ENCODE data around the gene PRKCZ. TPM values are rescaled to one million over a fixed set of nuclear protein-coding genes. Genes with fewer than 3 reads are reported as not detected.

The PRKCZ gene
- total RNA-seq, 2 experiments from 2014 or later = 17.8 to 19.0 TPM

- Mint-ChIP-seq H3K36me3 (ENCODE audit: low read depth) (peaks cover 4% of the 10 kb centered on the region), H3K9me3 (no peaks in the 10 kb centered on the region), H3K27ac (no peak overlapping the region), H3K4me1 (ENCODE audit: low read depth) (peaks cover 31% of the 10 kb centered on the region), H3K4me3 (no peak overlapping the region), H3K27me3 (no peaks in the 10 kb centered on the region)
- Histone ChIP-seq H3K36me3 (ENCODE audit: insufficient read depth, low read length) (no peaks in the 10 kb centered on the region), H3K4me1 (ENCODE audit: insufficient read depth, low read length) (peaks cover 38% of the 10 kb centered on the region), H3K27ac (ENCODE audit: low read depth in 1 of 2, low read length in 2 of 2) (no peak overlapping the region), H3K27me3 (ENCODE audit: control insufficient read depth in 1 of 2, insufficient read depth in 2 of 2, low read length in 2 of 2) (no peaks in the 10 kb centered on the region), H3K9me3 (ENCODE audit: control insufficient read depth in 1 of 2, insufficient read depth in 1 of 2, low read length in 2 of 2) (no peaks in the 10 kb centered on the region), H3K4me3 (ENCODE audit: low read length) (no peak overlapping the region)
- intact Hi-C loops (cut with DNase I, micrococcal nuclease) = loop anchor here (5.0 to 10.0 kb wide), 5 partner anchors 65 to 415 kb away; partner anchors contain the start of genes CALML6 (in 1 of the 2), FAAP20 (in 1 of the 2), PRKCZ (in 1 of the 2) and TMEM52 (in 1 of the 2)
- DNase-seq (no peak), ATAC-seq (ENCODE audit: poor library complexity) (no peak)
- ChIA-PET CTCF (no interaction called here), POLR2A (no interaction called here)
- no peak for TF ChIP-seq CTCF (IDR thresholded peaks at IDR 0.05)
Measured at GRCh38 chr1:2130156-2130555, 79.9 kb downstream of the PRKCZ start.

GRCh38 chr1:2130871-2131289, 80.7 kb downstream of the PRKCZ start:
- no peaks in the 10 kb centered on the region for H3K9me3 ChIP-seq (ENCODE audit: control insufficient read depth in 1 of 2, insufficient read depth in 1 of 2, low read length in 2 of 2)
- peaks cover 35% of the 10 kb centered on the region for H3K4me1 ChIP-seq (ENCODE audit: insufficient read depth, low read length)
- no peak for DNase-seq
- Mint-ChIP-seq H3K27me3 (no peaks in the 10 kb centered on the region), H3K9me3 (no peaks in the 10 kb centered on the region), H3K4me3 (peak overlapping the region; percentile 42), H3K36me3 (ENCODE audit: low read depth) (peaks cover 4% of the 10 kb centered on the region), H3K27ac (no peak overlapping the region), H3K4me1 (ENCODE audit: low read depth) (peaks cover 31% of the 10 kb centered on the region)
- intact Hi-C loops (cut with DNase I, micrococcal nuclease) = loop anchor here (5.0 to 10.0 kb wide), 5 partner anchors 64 to 414 kb away; partner anchors contain the start of genes CALML6 (in 1 of the 2), FAAP20 (in 1 of the 2), PRKCZ (in 1 of the 2) and TMEM52 (in 1 of the 2)
- H3K27me3 ChIP-seq (ENCODE audit: control insufficient read depth in 1 of 2, insufficient read depth in 2 of 2, low read length in 2 of 2) = no peaks in the 10 kb centered on the region
- peaks cover 2% of the 10 kb centered on the region for H3K36me3 ChIP-seq (ENCODE audit: insufficient read depth, low read length)
- H3K4me3 ChIP-seq (ENCODE audit: low read length) = no peak overlapping the region
- no peak overlapping the region for H3K27ac ChIP-seq (ENCODE audit: low read depth in 1 of 2, low read length in 2 of 2)
- TF ChIP-seq CTCF (IDR thresholded peaks at IDR 0.05) = no peak
- ATAC-seq (ENCODE audit: poor library complexity) = no peak
- CTCF ChIA-PET = interaction anchor here (0.9 kb wide), 1 partner anchor 9 kb away, joined by 3 read pairs; no protein-coding TSS in a partner anchor
- POLR2A ChIA-PET = no interaction called here

GRCh38 chr1:2132222-2133038, 82.2 kb downstream of the PRKCZ start:
- peak overlapping the region; percentile 70 for H3K4me3 ChIP-seq (ENCODE audit: low read length)
- DNase-seq = peak in 4 of 14 experiments; percentile 11 to 63 (median 50)
- ChIA-PET POLR2A (interaction anchor here (1.0 to 2.3 kb wide), 6 partner anchors 17 to 259 kb away, joined by 3 to 12 read pairs (median 4); partner anchors contain the start of genes FAAP20, MORN1 and RER1), CTCF (interaction anchor here (0.5 to 1.5 kb wide), 3 partner anchors 31 to 80 kb away, joined by 3 read pairs; no protein-coding TSS in a partner anchor)
- ATAC-seq (ENCODE audit: poor library complexity) = no peak
- H3K27me3 ChIP-seq (ENCODE audit: control insufficient read depth in 1 of 2, insufficient read depth in 2 of 2, low read length in 2 of 2) = no peaks in the 10 kb centered on the region
- intact Hi-C loops (cut with DNase I, micrococcal nuclease) = loop anchor here (1.0 to 10.0 kb wide), 7 partner anchors 16 to 412 kb away; partner anchors contain the start of genes CALML6 (in 1 of the 2), FAAP20 (in 1 of the 2), PRKCZ (in 1 of the 2) and TMEM52 (in 1 of the 2)
- no peak for TF ChIP-seq CTCF (IDR thresholded peaks at IDR 0.05)
- H3K27ac ChIP-seq (ENCODE audit: low read depth in 1 of 2, low read length in 2 of 2) = peak overlapping the region; percentile 65 to 91
- peaks cover 25% of the 10 kb centered on the region for H3K4me1 ChIP-seq (ENCODE audit: insufficient read depth, low read length)
- Mint-ChIP-seq H3K4me1 (ENCODE audit: low read depth) (peaks cover 33% of the 10 kb centered on the region), H3K4me3 (peak overlapping the region; percentile 90), H3K27me3 (no peaks in the 10 kb centered on the region), H3K9me3 (no peaks in the 10 kb centered on the region), H3K27ac (peak overlapping the region; percentile 90), H3K36me3 (ENCODE audit: low read depth) (peaks cover 4% of the 10 kb centered on the region)
- peaks cover 2% of the 10 kb centered on the region for H3K36me3 ChIP-seq (ENCODE audit: insufficient read depth, low read length)
- no peaks in the 10 kb centered on the region for H3K9me3 ChIP-seq (ENCODE audit: control insufficient read depth in 1 of 2, insufficient read depth in 1 of 2, low read length in 2 of 2)
